ENCODE measurements around the gene LEP. TPM values are rescaled to one million over a fixed set of nuclear protein-coding genes. Genes with fewer than 3 reads are reported as not detected.
"Not testable (repeated sequence)": the region's sequence is repeated elsewhere in the genome, so short reads cannot be mapped to it uniquely, and the experiment has no call there.

Gene LEP
- total RNA-seq, 4 donors from 2014 or later = not detected

GRCh38 chr7:128281605-128282380 is 40.7 kb downstream of the LEP start:
- no peak for TF ChIP-seq POLR2A (IDR thresholded peaks at IDR 0.05)
- no peak for TF ChIP-seq CTCF (IDR thresholded peaks at IDR 0.05)
- Histone ChIP-seq H3K4me1 (no peaks in the 10 kb centered on the region), H3K4me3 (no peak overlapping the region), H3K27me3 (no peaks in the 10 kb centered on the region), H3K27ac (no peak overlapping the region), H3K36me3 (peaks cover 0 to 27% (median 0%) of the 10 kb centered on the region in 3 donors), H3K9me3 (peaks cover 0 to 16% (median 8%) of the 10 kb centered on the region in 3 donors)
- DNase-seq = no peak
- intact Hi-C loops (cut with DNase I) = no loop called here
- 68 to 76% methylated on average over 4 of the region's 4 CpGs for WGBS, 2 donors

GRCh38 chr7:128284102-128284501 is 43.0 kb downstream of the LEP start:
- TF ChIP-seq CTCF (IDR thresholded peaks at IDR 0.05) = no peak
- TF ChIP-seq POLR2A (IDR thresholded peaks at IDR 0.05) = no peak
- no peak overlapping the region for H3K4me3 ChIP-seq
- peaks cover 0 to 16% (median 8%) of the 10 kb centered on the region in 3 donors for H3K9me3 ChIP-seq
- no peaks in the 10 kb centered on the region for H3K4me1 ChIP-seq
- H3K27me3 ChIP-seq = no peaks in the 10 kb centered on the region
- 87 to 88% methylated on average over 7 of the region's 7 CpGs for WGBS, 2 donors
- H3K36me3 ChIP-seq = peaks cover 0 to 27% (median 0%) of the 10 kb centered on the region in 3 donors
- no peak overlapping the region for H3K27ac ChIP-seq
- intact Hi-C loops (cut with DNase I) = no loop called here
- DNase-seq = no peak

- H3K27ac ChIP-seq = no peak overlapping the region
- no peaks in the 10 kb centered on the region for H3K27me3 ChIP-seq
- WGBS, 2 donors = 87 to 92% methylated on average over 4 of the region's 4 CpGs
- peaks cover 0 to 17% (median 0%) of the 10 kb centered on the region in 3 donors for H3K36me3 ChIP-seq
- intact Hi-C loops (cut with DNase I) = no loop called here
- H3K4me3 ChIP-seq = no peak overlapping the region
- H3K4me1 ChIP-seq = no peaks in the 10 kb centered on the region
- no peak for TF ChIP-seq CTCF (IDR thresholded peaks at IDR 0.05)
- TF ChIP-seq POLR2A (IDR thresholded peaks at IDR 0.05) = no peak
- peaks cover 0 to 2% (median 0%) of the 10 kb centered on the region in 3 donors for H3K9me3 ChIP-seq
- DNase-seq = no peak
Observed at GRCh38 chr7:128287556-128287955, 46.5 kb downstream of the LEP start.

- H3K9me3 ChIP-seq; H3K27ac ChIP-seq; intact Hi-C loops (cut with DNase I); DNase-seq; H3K27me3 ChIP-seq; H3K4me1 ChIP-seq; H3K4me3 ChIP-seq: not testable (repeated sequence)
- WGBS, 2 donors = 89 to 91% methylated on average over 6 to 7 of the region's 7 CpGs
- H3K36me3 ChIP-seq = peaks cover 0 to 16% (median 0%) of the 10 kb centered on the region in 3 donors
Observed at GRCh38 chr7:128298004-128298403, 56.9 kb downstream of the LEP start.

- no peak for DNase-seq
- Histone ChIP-seq H3K9me3 (no peaks in the 10 kb centered on the region), H3K4me1 (peaks cover 0 to 6% (median 0%) of the 10 kb centered on the region in 3 donors), H3K27me3 (no peaks in the 10 kb centered on the region), H3K4me3 (no peak overlapping the region), H3K36me3 (peaks cover 0 to 25% (median 0%) of the 10 kb centered on the region in 3 donors), H3K27ac (no peak overlapping the region)
- WGBS, 2 donors = 62 to 69% methylated on average over 6 to 7 of the region's 7 CpGs
- TF ChIP-seq CTCF (IDR thresholded peaks at IDR 0.05) = no peak
- TF ChIP-seq POLR2A (IDR thresholded peaks at IDR 0.05) = no peak
- intact Hi-C loops (cut with DNase I) = no loop called here
Observed at GRCh38 chr7:128299109-128299607, 58.1 kb downstream of the LEP start.

All from esophagus squamous epithelium (tissue), 5 donors.